ENCODE measurements around the gene NPAS3.

DNA sequence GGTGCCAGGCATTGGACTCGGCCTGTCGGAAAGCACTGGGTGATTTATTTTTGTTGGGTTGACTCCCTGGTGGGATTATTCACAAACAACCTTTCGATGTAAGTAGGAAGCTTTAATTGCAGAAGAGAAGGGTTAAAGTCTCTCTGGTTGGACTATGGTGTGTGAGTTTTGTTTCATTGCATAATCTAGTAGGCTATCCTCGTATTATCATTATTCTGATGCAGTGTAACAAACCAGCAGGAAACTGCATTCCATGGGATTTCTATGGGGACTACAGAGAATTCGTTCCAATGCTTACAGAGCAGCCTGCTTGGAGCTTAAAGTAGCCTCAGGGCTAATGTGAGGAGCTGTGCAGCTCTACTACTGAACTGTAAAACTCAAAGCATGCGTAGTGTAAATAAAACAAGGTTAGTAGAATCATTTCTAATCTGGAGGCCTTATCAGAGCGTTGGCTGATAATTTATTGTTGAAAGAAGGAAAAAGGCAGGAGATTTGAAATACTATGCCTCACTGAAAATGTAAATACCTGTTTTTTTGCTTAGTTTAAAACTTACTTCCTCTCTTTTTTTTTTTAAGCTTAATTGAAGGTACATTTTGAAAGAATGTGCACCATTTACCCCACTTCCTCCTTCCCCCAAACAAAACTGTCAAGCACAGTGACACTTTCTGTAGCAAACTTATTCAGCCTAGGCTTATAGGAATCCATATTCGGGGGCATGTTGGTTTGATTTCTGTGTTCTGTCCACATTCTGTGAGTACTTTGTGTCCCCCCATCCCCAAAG lies 226.7 kb downstream of the NPAS3 start:
- no peak for TF ChIP-seq GATA3 (IDR thresholded peaks at IDR 0.05; ENCODE audit: low read depth, low read length)
- TF ChIP-seq GATA2 (IDR thresholded peaks at IDR 0.05; ENCODE audit: low read depth, low read length): no peak
